PC-9 (cell line): ENCODE results near the gene POP4. TPM values are rescaled to one million over a fixed set of nuclear protein-coding genes. Genes with fewer than 3 reads are reported as not detected.

Source experiments
- BruUV-seq: library from RNA; stranded (reverse); fragments of 400-500 nt; replicated peaks from 2 replicates; lab custom pipeline; 2021; lab: Mats Ljungman, UMichigan
- CTCF ChIA-PET: fragments of 300-600 bp; sonication (Branson Sonifier 250); formaldehyde crosslinking; loops from one replicate; lab custom pipeline; 2022; ENCODE audit warnings: antibody characterized with exemption; lab: Charles Lee
- POLR2A ChIA-PET: fragments of 300-600 bp; sonication (Branson Sonifier 250); formaldehyde crosslinking; loops from one replicate; lab custom pipeline; 2022; ENCODE audit warnings: antibody characterized with exemption; ENCODE audit not compliant: unreplicated experiment; lab: Charles Lee
- DNase-seq, 2 experiments: peaks; one replicate each; pipeline versions ENCODE4 v3.0.0 to v3.0.0-alpha.2; 2015 to 2022; ENCODE audit warnings: mixed read lengths in 1 of 2
- H2AFZ ChIP-seq: fragments of 200-600 bp; sonication (generic); 2 replicates; pipeline ENCODE4 v1.8.1; 2017; ENCODE audit warnings: antibody characterized with exemption
- H3F3A ChIP-seq: fragments of 200-600 bp; sonication (generic); 2 replicates; pipeline ENCODE4 v1.8.1; 2017; ENCODE audit warnings: antibody characterized with exemption, mild to moderate bottlenecking, low read depth; ENCODE audit not compliant: insufficient read depth
- H3K27ac ChIP-seq: fragments of 200-600 bp; sonication (generic); 2 replicates; pipeline ENCODE4 v1.6.1; 2016; ENCODE audit warnings: mixed run types
- H3K27me3 ChIP-seq: fragments of 200-600 bp; sonication (generic); 2 replicates; pipeline ENCODE4 v1.6.1; 2016; ENCODE audit warnings: low read depth, mixed run types; ENCODE audit not compliant: insufficient read depth
- H3K36me3 ChIP-seq: fragments of 200-600 bp; sonication (generic); 2 replicates; pipeline ENCODE4 v1.6.1; 2016; ENCODE audit warnings: low read depth, mixed run types
- H3K4me1 ChIP-seq: fragments of 200-600 bp; sonication (generic); replicated peaks from 2 replicates; pipeline ENCODE4 v1.6.1; 2016; ENCODE audit warnings: mixed run types; ENCODE audit not compliant: insufficient read depth
- H3K4me2 ChIP-seq: fragments of 200-600 bp; sonication (generic); 2 replicates; pipeline ENCODE4 v1.6.1; 2017; ENCODE audit warnings: mixed run types
- H3K4me3 ChIP-seq: fragments of 200-600 bp; sonication (generic); 2 replicates; pipeline ENCODE4 v1.6.1; 2016; ENCODE audit warnings: mixed run types
- H3K79me2 ChIP-seq: fragments of 200-600 bp; sonication (generic); 2 replicates; pipeline ENCODE4 v1.6.1; 2017; ENCODE audit warnings: low read depth, mixed run types
- H3K9me2 ChIP-seq: fragments of 200-600 bp; sonication (generic); 2 replicates; pipeline ENCODE4 v1.8.1; 2017; ENCODE audit warnings: mild to moderate bottlenecking; ENCODE audit not compliant: insufficient read depth
- H3K9me3 ChIP-seq: fragments of 200-600 bp; sonication (generic); 2 replicates; pipeline ENCODE4 v1.8.1; 2016; ENCODE audit warnings: low read depth; ENCODE audit not compliant: insufficient read depth
- H4K20me1 ChIP-seq: fragments of 200-600 bp; sonication (generic); 2 replicates; pipeline ENCODE4 v1.8.1; 2017; ENCODE audit not compliant: insufficient read depth
- CTCF ChIP-seq: fragments of 200-600 bp; sonication (generic); conservative IDR thresholded peaks from 2 replicates; pipeline ENCODE4 v1.6.1; 2017; ENCODE audit warnings: mixed run types, antibody characterized with exemption, mild to moderate bottlenecking, moderate library complexity
- EZH2 ChIP-seq: fragments of 200-600 bp; sonication (generic); IDR thresholded peaks from 2 replicates; pipeline ENCODE4 v1.8.0; 2017; ENCODE audit warnings: antibody characterized with exemption, low read depth
- intact Hi-C: fragments of 100-400 bp; cut with micrococcal nuclease; formaldehyde crosslinking; loops from one replicate; pipeline ENCODE4 v1.10.0; 2022; ENCODE audit not compliant: unreplicated experiment
- total RNA-seq: library from RNA; stranded (reverse); gene quantifications from 2 replicates; pipeline ENCODE4 v1.2.3, GENCODE V29; 2021

The POP4 gene
- total RNA-seq, 1 experiment from 2014 or later = 66.6 TPM

GRCh38 chr19:29566496-29567054 is 39.5 kb upstream of the POP4 start:
- Histone ChIP-seq H3K79me2 (no peaks in the 10 kb centered on the region), H3K4me3 (no peak overlapping the region), H4K20me1 (no peaks in the 10 kb centered on the region), H3K27ac (no peak overlapping the region), H3K9me3 (no peaks in the 10 kb centered on the region), H2AFZ (no peak overlapping the region), H3K4me1 (no peaks in the 10 kb centered on the region), H3K27me3 (peaks cover 78% of the 10 kb centered on the region), H3F3A (no peaks in the 10 kb centered on the region), H3K36me3 (no peaks in the 10 kb centered on the region), H3K4me2 (no peak overlapping the region), H3K9me2 (no peaks in the 10 kb centered on the region)
- intact Hi-C loops = no loop called here
- ChIA-PET CTCF (no interaction called here), POLR2A (no interaction called here)
- TF ChIP-seq CTCF = no peak
- TF ChIP-seq EZH2 = no peak
- no peak for DNase-seq
- BruUV-seq = no TSS peak

GRCh38 chr19:29567366-29567915 is 38.6 kb upstream of the POP4 start:
- Histone ChIP-seq H3K27ac (no peak overlapping the region), H3K36me3 (no peaks in the 10 kb centered on the region), H4K20me1 (no peaks in the 10 kb centered on the region), H3K4me2 (no peak overlapping the region), H3F3A (no peaks in the 10 kb centered on the region), H3K27me3 (peaks cover 78% of the 10 kb centered on the region), H3K79me2 (no peaks in the 10 kb centered on the region), H2AFZ (no peak overlapping the region), H3K9me3 (no peaks in the 10 kb centered on the region), H3K4me3 (no peak overlapping the region), H3K4me1 (no peaks in the 10 kb centered on the region), H3K9me2 (no peaks in the 10 kb centered on the region)
- no TSS peak for BruUV-seq
- intact Hi-C loops = no loop called here
- POLR2A ChIA-PET = no interaction called here
- no peak for DNase-seq
- CTCF ChIA-PET = no interaction called here
- no peak for TF ChIP-seq CTCF
- no peak for TF ChIP-seq EZH2

- TF ChIP-seq CTCF (no peak), EZH2 (no peak)
- no TSS peak for BruUV-seq
- Histone ChIP-seq H3K9me3 (no peaks in the 10 kb centered on the region), H3K4me1 (no peaks in the 10 kb centered on the region), H3K79me2 (no peaks in the 10 kb centered on the region), H3K9me2 (no peaks in the 10 kb centered on the region), H3K4me3 (no peak overlapping the region), H3F3A (no peaks in the 10 kb centered on the region), H3K27ac (no peak overlapping the region), H3K27me3 (peaks cover 78% of the 10 kb centered on the region), H2AFZ (no peak overlapping the region), H4K20me1 (no peaks in the 10 kb centered on the region), H3K36me3 (no peaks in the 10 kb centered on the region), H3K4me2 (no peak overlapping the region)
- intact Hi-C loops = no loop called here
- POLR2A ChIA-PET = no interaction called here
- CTCF ChIA-PET = no interaction called here
- DNase-seq = no peak
Observed at GRCh38 chr19:29568036-29569025, 37.8 kb upstream of the POP4 start.
